Measurements from ENCODE around the gene ADGRV1.

The ADGRV1 gene

GRCh38 chr5:90855296-90856010, 296.9 kb downstream of the ADGRV1 start:
- Histone ChIP-seq H3K36me3 (no peaks in the 10 kb centered on the region), H3K27ac (no peak overlapping the region), H3K9me3 (no peaks in the 10 kb centered on the region), H3K4me1 (no peaks in the 10 kb centered on the region), H4K20me1 (no peaks in the 10 kb centered on the region), H3K4me2 (no peak overlapping the region), H3K4me3 (no peak overlapping the region), H3K9ac (no peak overlapping the region), H3K27me3 (no peaks in the 10 kb centered on the region)
- TF ChIP-seq Cebpa-rat (IDR thresholded peaks at IDR 0.05): no peak

- no peaks in the 10 kb centered on the region for H3K9me3 ChIP-seq
- no peak overlapping the region for H3K9ac ChIP-seq
- H3K36me3 ChIP-seq: no peaks in the 10 kb centered on the region
- H3K4me3 ChIP-seq: no peak overlapping the region
- no peaks in the 10 kb centered on the region for H3K4me1 ChIP-seq
- no peaks in the 10 kb centered on the region for H3K27me3 ChIP-seq
- H3K27ac ChIP-seq: no peak overlapping the region
- H3K4me2 ChIP-seq: no peak overlapping the region
- no peak for TF ChIP-seq Cebpa-rat (IDR thresholded peaks at IDR 0.05)
- H4K20me1 ChIP-seq: no peaks in the 10 kb centered on the region
Measured at GRCh38 chr5:90861843-90862586, 303.4 kb downstream of the ADGRV1 start.

- Histone ChIP-seq H3K4me3 (no peak overlapping the region), H3K27ac (no peak overlapping the region), H3K27me3 (no peaks in the 10 kb centered on the region), H3K4me2 (no peak overlapping the region), H3K9ac (no peak overlapping the region), H3K4me1 (no peaks in the 10 kb centered on the region), H3K36me3 (no peaks in the 10 kb centered on the region), H4K20me1 (no peaks in the 10 kb centered on the region), H3K9me3 (no peaks in the 10 kb centered on the region)
- no peak for TF ChIP-seq Cebpa-rat (IDR thresholded peaks at IDR 0.05)
Measured at GRCh38 chr5:90865180-90865579, 306.6 kb downstream of the ADGRV1 start.

- Histone ChIP-seq H3K27ac (no peak overlapping the region), H3K36me3 (no peaks in the 10 kb centered on the region), H3K9ac (no peak overlapping the region), H4K20me1 (no peaks in the 10 kb centered on the region), H3K4me3 (no peak overlapping the region), H3K4me2 (no peak overlapping the region), H3K9me3 (no peaks in the 10 kb centered on the region), H3K27me3 (no peaks in the 10 kb centered on the region), H3K4me1 (no peaks in the 10 kb centered on the region)
- no peak for TF ChIP-seq Cebpa-rat (IDR thresholded peaks at IDR 0.05)
Measured at GRCh38 chr5:90866333-90866732, 307.7 kb downstream of the ADGRV1 start.

GRCh38 chr5:90866915-90867731, 308.5 kb downstream of the ADGRV1 start:
- TF ChIP-seq Cebpa-rat (IDR thresholded peaks at IDR 0.05): no peak
- no peak overlapping the region for H3K4me3 ChIP-seq
- no peak overlapping the region for H3K9ac ChIP-seq
- no peaks in the 10 kb centered on the region for H3K36me3 ChIP-seq
- no peak overlapping the region for H3K4me2 ChIP-seq
- H4K20me1 ChIP-seq: no peaks in the 10 kb centered on the region
- no peaks in the 10 kb centered on the region for H3K9me3 ChIP-seq
- no peak overlapping the region for H3K27ac ChIP-seq
- no peaks in the 10 kb centered on the region for H3K27me3 ChIP-seq
- no peaks in the 10 kb centered on the region for H3K4me1 ChIP-seq

- H3K27me3 ChIP-seq: no peaks in the 10 kb centered on the region
- no peak overlapping the region for H3K4me3 ChIP-seq
- no peak overlapping the region for H3K9ac ChIP-seq
- H3K4me1 ChIP-seq: peaks cover 13% of the 10 kb centered on the region
- no peaks in the 10 kb centered on the region for H4K20me1 ChIP-seq
- no peaks in the 10 kb centered on the region for H3K9me3 ChIP-seq
- TF ChIP-seq Cebpa-rat (IDR thresholded peaks at IDR 0.05): peak; percentile 81; the same call in 1 of the 2 replicates
- H3K36me3 ChIP-seq: no peaks in the 10 kb centered on the region
- H3K27ac ChIP-seq: no peak overlapping the region
- no peak overlapping the region for H3K4me2 ChIP-seq
Measured at GRCh38 chr5:90868799-90869198, 310.2 kb downstream of the ADGRV1 start.

GRCh38 chr5:90871391-90871991, 312.9 kb downstream of the ADGRV1 start:
- Histone ChIP-seq H3K9ac (no peak overlapping the region), H3K9me3 (no peaks in the 10 kb centered on the region), H3K27ac (no peak overlapping the region), H3K36me3 (no peaks in the 10 kb centered on the region), H3K4me2 (no peak overlapping the region), H3K27me3 (no peaks in the 10 kb centered on the region), H4K20me1 (no peaks in the 10 kb centered on the region), H3K4me1 (peaks cover 15% of the 10 kb centered on the region), H3K4me3 (no peak overlapping the region)
- no peak for TF ChIP-seq Cebpa-rat (IDR thresholded peaks at IDR 0.05)

GRCh38 chr5:90873033-90873517, 314.5 kb downstream of the ADGRV1 start:
- no peak overlapping the region for H3K9ac ChIP-seq
- H3K9me3 ChIP-seq: no peaks in the 10 kb centered on the region
- no peaks in the 10 kb centered on the region for H4K20me1 ChIP-seq
- no peak overlapping the region for H3K27ac ChIP-seq
- H3K4me1 ChIP-seq: peaks cover 15% of the 10 kb centered on the region
- no peaks in the 10 kb centered on the region for H3K27me3 ChIP-seq
- H3K4me2 ChIP-seq: peak overlapping the region; percentile 46
- H3K4me3 ChIP-seq: no peak overlapping the region
- H3K36me3 ChIP-seq: no peaks in the 10 kb centered on the region
- TF ChIP-seq Cebpa-rat (IDR thresholded peaks at IDR 0.05): no peak

GRCh38 chr5:90874066-90874465, 315.5 kb downstream of the ADGRV1 start:
- Histone ChIP-seq H4K20me1 (no peaks in the 10 kb centered on the region), H3K4me3 (no peak overlapping the region), H3K4me1 (peaks cover 15% of the 10 kb centered on the region), H3K4me2 (no peak overlapping the region), H3K36me3 (no peaks in the 10 kb centered on the region), H3K27me3 (no peaks in the 10 kb centered on the region), H3K9ac (no peak overlapping the region), H3K27ac (no peak overlapping the region), H3K9me3 (no peaks in the 10 kb centered on the region)
- TF ChIP-seq Cebpa-rat (IDR thresholded peaks at IDR 0.05): no peak
